ENCODE data around the gene KRTAP3-2.

DNA sequence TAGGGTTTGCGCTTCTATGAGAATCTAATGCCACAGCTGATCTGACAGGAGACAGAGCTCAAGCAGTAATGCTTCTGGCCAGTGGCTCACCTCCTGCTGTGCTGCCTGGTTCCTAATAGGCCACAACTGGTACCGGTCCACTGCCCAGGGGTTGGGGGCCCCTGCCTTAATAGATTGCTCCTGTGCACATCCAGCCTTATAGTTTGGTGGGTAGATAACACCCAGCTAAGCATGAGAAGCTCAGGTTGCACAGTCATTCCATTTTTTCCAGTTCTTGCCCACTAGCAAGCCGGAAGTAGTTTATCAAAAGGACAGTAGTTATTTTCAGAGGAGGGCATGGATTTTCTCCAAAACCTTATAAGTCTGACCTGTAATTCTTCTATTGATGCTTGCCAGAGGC is 19.7 kb upstream of the KRTAP3-2 start:
- TF ChIP-seq, protein P1, sequence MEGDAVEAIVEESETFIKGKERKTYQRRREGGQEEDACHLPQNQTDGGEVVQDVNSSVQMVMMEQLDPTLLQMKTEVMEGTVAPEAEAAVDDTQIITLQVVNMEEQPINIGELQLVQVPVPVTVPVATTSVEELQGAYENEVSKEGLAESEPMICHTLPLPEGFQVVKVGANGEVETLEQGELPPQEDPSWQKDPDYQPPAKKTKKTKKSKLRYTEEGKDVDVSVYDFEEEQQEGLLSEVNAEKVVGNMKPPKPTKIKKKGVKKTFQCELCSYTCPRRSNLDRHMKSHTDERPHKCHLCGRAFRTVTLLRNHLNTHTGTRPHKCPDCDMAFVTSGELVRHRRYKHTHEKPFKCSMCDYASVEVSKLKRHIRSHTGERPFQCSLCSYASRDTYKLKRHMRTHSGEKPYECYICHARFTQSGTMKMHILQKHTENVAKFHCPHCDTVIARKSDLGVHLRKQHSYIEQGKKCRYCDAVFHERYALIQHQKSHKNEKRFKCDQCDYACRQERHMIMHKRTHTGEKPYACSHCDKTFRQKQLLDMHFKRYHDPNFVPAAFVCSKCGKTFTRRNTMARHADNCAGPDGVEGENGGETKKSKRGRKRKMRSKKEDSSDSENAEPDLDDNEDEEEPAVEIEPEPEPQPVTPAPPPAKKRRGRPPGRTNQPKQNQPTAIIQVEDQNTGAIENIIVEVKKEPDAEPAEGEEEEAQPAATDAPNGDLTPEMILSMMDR (conservative IDR thresholded peaks at IDR 0.05): no peak
- no peak for TF ChIP-seq EZH2 (IDR thresholded peaks at IDR 0.05; ENCODE audit: low read depth)
